Measurements from ENCODE around the gene FALEC. TPM values are rescaled to one million over a fixed set of nuclear protein-coding genes. Genes with fewer than 3 reads are reported as not detected.

The FALEC gene
- total RNA-seq, 1 experiment from 2014 or later: not detected

DNA sequence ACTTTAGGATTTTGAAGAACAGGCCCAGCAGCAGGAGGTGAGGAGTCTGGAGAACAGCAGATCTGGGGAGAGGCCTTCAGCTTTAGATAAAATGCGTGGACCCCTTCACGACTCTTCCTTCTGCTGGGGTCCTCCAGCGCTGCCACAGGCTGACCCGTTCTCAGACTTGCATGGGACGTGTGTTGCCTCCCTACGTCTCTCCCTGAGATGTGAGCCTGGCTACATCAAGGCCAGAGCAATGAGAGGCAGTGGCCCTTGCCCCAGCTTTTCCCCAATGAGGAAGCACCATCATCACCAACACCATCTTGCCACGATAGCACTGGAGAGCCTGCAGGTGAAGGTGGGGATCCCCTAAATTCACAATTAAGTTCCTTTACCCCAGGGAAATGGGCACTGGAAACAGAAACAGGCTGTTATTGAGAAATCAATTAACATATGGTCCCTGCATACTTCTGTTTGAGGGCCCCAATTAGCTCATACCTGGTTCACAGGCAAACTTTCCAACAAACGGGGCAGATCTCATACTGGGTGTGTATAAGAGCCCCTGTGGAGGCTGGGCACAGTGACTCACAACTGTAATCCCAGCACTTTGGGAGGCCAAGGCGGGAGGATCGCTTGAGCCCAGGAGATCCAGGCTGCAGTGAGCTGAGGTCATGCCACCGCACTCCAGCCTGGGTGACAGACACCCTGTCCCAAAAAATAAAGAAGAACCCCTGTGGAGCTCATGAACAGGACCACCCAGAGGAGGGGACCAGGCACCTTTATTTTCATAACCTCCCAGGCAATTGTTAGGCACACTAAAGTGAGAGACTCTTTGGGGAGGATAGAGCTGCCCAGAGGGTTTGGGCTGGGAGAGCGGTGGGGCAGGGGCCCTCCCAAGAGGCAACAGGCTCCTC lies 21.5 kb downstream of the FALEC start:
- no peaks in the 10 kb centered on the region for H3K9me3 ChIP-seq (ENCODE audit: low read depth, low read length, poor library complexity, severe bottlenecking)
- H3K4me3 ChIP-seq (ENCODE audit: low read depth, low read length, poor library complexity, severe bottlenecking): no peak overlapping the region
- no peaks in the 10 kb centered on the region for H3K36me3 ChIP-seq (ENCODE audit: insufficient read depth, low read length, poor library complexity, severe bottlenecking)
- no peaks in the 10 kb centered on the region for H3K4me1 ChIP-seq (ENCODE audit: insufficient read depth, low read length, poor library complexity, severe bottlenecking)
- intact Hi-C loops (cut with micrococcal nuclease; ENCODE audit: unreplicated experiment): no loop called here
- no TSS peak for BruUV-seq (replicated peaks)
- ChIA-PET POLR2A (ENCODE audit: low non-redundant PET) (interaction anchor here (0.6 to 1.2 kb wide), 2 partner anchors 9 to 34 kb away, joined by 3 to 5 read pairs; no protein-coding TSS in a partner anchor), CTCF (interaction anchor here (1.0 kb wide), 1 partner anchor 24 kb away, joined by 3 read pairs; no protein-coding TSS in a partner anchor)
- no peak overlapping the region for H3K27ac ChIP-seq (ENCODE audit: low read depth, low read length, poor library complexity, severe bottlenecking)
- H3K27me3 ChIP-seq (replicated peaks; ENCODE audit: insufficient read depth, low read depth, low read length, poor library complexity): no peaks in the 10 kb centered on the region
- TF ChIP-seq, protein P1, sequence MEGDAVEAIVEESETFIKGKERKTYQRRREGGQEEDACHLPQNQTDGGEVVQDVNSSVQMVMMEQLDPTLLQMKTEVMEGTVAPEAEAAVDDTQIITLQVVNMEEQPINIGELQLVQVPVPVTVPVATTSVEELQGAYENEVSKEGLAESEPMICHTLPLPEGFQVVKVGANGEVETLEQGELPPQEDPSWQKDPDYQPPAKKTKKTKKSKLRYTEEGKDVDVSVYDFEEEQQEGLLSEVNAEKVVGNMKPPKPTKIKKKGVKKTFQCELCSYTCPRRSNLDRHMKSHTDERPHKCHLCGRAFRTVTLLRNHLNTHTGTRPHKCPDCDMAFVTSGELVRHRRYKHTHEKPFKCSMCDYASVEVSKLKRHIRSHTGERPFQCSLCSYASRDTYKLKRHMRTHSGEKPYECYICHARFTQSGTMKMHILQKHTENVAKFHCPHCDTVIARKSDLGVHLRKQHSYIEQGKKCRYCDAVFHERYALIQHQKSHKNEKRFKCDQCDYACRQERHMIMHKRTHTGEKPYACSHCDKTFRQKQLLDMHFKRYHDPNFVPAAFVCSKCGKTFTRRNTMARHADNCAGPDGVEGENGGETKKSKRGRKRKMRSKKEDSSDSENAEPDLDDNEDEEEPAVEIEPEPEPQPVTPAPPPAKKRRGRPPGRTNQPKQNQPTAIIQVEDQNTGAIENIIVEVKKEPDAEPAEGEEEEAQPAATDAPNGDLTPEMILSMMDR (conservative IDR thresholded peaks at IDR 0.05; ENCODE audit: low read depth, low read length): no peak
- no peak for TF ChIP-seq EZH2 (IDR thresholded peaks at IDR 0.05; ENCODE audit: borderline replicate concordance, low read depth, low read length, poor library complexity, severe bottlenecking)
- DNase-seq (ENCODE audit: low spot score): no peak

DNA sequence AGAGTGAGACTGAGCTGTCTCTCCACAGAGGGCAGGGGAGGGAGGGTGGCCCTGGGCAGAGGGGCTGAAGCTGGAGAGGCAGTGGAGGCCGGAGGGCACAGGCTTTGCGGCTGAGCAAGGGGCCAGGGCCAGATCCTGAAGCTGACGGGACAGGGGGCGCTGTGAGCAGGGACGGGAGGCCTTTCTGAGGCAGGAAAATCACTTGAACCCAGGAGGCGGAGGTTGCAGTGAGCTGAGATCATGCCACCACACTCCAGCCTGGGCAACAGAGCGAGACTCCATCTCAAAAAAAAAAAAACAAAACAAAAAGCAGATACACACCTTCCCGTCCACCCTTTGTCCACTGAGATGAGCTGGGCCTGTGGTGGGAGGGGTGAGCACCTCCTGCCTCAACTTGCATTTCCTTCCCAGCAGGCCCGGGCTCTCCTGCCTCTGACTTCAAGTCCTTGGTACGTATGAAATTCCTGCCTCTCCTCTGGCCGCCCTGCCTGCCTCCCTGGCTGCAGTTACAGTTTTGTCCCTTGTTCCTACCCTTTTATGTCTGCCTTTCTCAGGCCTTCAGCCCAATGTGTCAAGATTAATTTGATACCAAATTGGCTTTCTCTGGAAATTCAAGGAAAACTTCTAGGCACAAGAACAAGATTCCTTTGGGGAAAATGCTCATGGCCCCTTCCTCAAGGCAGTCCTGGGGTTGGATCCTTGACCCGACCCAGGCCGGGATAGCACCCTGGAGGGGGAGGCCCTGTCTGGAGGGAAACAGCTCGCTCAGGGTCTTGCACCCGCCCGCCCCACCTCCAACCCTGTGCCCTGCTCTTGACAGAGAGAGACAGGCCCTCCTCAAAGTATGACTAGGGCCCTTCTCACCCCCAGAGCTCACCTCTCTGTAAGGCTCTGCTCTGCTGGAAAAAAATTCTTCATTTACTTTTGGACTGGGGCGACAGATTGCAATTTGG lies 22.5 kb downstream of the FALEC start:
- TF ChIP-seq, protein P1 (conservative IDR thresholded peaks at IDR 0.05; ENCODE audit: low read depth, low read length): no peak
- no peak for TF ChIP-seq EZH2 (IDR thresholded peaks at IDR 0.05; ENCODE audit: borderline replicate concordance, low read depth, low read length, poor library complexity, severe bottlenecking)
- no peaks in the 10 kb centered on the region for H3K27me3 ChIP-seq (replicated peaks; ENCODE audit: insufficient read depth, low read depth, low read length, poor library complexity)
- ChIA-PET POLR2A (ENCODE audit: low non-redundant PET) (interaction anchor here (0.6 to 1.2 kb wide), 2 partner anchors 9 to 33 kb away, joined by 3 to 5 read pairs; no protein-coding TSS in a partner anchor), CTCF (no interaction called here)
- H3K27ac ChIP-seq (ENCODE audit: low read depth, low read length, poor library complexity, severe bottlenecking): no peak overlapping the region
- intact Hi-C loops (cut with micrococcal nuclease; ENCODE audit: unreplicated experiment): no loop called here
- H3K4me1 ChIP-seq (ENCODE audit: insufficient read depth, low read length, poor library complexity, severe bottlenecking): no peaks in the 10 kb centered on the region
- no TSS peak for BruUV-seq (replicated peaks)
- H3K4me3 ChIP-seq (ENCODE audit: low read depth, low read length, poor library complexity, severe bottlenecking): no peak overlapping the region
- H3K36me3 ChIP-seq (ENCODE audit: insufficient read depth, low read length, poor library complexity, severe bottlenecking): no peaks in the 10 kb centered on the region
- no peaks in the 10 kb centered on the region for H3K9me3 ChIP-seq (ENCODE audit: low read depth, low read length, poor library complexity, severe bottlenecking)
- no peak for DNase-seq (ENCODE audit: low spot score)

DNA sequence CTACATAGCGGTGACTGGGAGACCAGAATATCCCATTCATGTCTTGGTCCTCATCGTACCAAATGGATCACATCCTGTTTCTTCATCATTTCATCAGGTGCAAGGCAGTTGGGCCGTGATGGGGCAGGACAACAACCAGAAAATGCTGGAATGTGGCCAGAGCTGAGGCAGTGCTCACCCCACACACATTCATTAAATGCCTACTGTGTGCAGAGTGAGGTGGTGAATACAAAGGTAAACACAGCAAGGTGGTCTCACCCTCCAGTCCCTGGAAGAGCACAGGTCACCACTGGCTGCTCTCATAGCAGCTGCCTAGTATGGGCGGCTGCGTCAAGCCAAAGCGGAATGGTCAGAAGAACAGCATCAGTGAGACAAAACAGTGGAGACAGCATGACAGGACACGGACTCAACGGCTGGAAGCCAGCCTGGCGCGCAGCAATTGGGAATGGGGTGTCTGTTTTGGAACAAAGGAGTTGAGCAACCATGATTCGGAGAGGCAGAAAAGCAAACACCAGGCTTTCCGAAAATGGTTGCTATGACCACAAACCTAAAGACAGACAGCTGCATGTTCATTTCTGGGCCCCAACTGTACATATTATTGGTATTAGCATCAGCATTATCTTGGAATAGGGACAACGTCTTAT lies 28.1 kb downstream of the FALEC start:
- H3K36me3 ChIP-seq (ENCODE audit: insufficient read depth, low read length, poor library complexity, severe bottlenecking): no peaks in the 10 kb centered on the region
- no peak for DNase-seq (ENCODE audit: low spot score)
- TF ChIP-seq, protein P1 (conservative IDR thresholded peaks at IDR 0.05; ENCODE audit: low read depth, low read length): no peak
- no peak for TF ChIP-seq EZH2 (IDR thresholded peaks at IDR 0.05; ENCODE audit: borderline replicate concordance, low read depth, low read length, poor library complexity, severe bottlenecking)
- no peaks in the 10 kb centered on the region for H3K27me3 ChIP-seq (replicated peaks; ENCODE audit: insufficient read depth, low read depth, low read length, poor library complexity)
- H3K9me3 ChIP-seq (ENCODE audit: low read depth, low read length, poor library complexity, severe bottlenecking): no peaks in the 10 kb centered on the region
- H3K4me3 ChIP-seq (ENCODE audit: low read depth, low read length, poor library complexity, severe bottlenecking): no peak overlapping the region
- H3K27ac ChIP-seq (ENCODE audit: low read depth, low read length, poor library complexity, severe bottlenecking): no peak overlapping the region
- ChIA-PET CTCF (interaction anchor here (0.5 to 0.9 kb wide), 3 partner anchors 17 to 453 kb away, joined by 3 to 11 read pairs (median 4); no protein-coding TSS in a partner anchor), POLR2A (ENCODE audit: low non-redundant PET) (no interaction called here)
- intact Hi-C loops (cut with micrococcal nuclease; ENCODE audit: unreplicated experiment): no loop called here
- H3K4me1 ChIP-seq (ENCODE audit: insufficient read depth, low read length, poor library complexity, severe bottlenecking): no peaks in the 10 kb centered on the region
- BruUV-seq (replicated peaks): no TSS peak
